A673 (cell line): ENCODE results near the gene P2RX3. TPM values are rescaled to one million over a fixed set of nuclear protein-coding genes. Genes with fewer than 3 reads are reported as not detected.

Experiments used
- BruUV-seq: library from RNA; stranded (reverse); fragments of 400-500 nt; replicated peaks from 2 replicates; lab custom pipeline; 2021; lab: Mats Ljungman, UMichigan
- CTCF ChIA-PET: fragments of 300-600 bp; sonication (Branson Sonifier 250); formaldehyde crosslinking; loops from one replicate; lab custom pipeline; 2022; ENCODE audit warnings: antibody characterized with exemption; lab: Charles Lee
- POLR2A ChIA-PET: fragments of 300-600 bp; sonication (Branson Sonifier 250); formaldehyde crosslinking; loops from one replicate; lab custom pipeline; 2022; ENCODE audit warnings: antibody characterized with exemption; ENCODE audit not compliant: low non-redundant PET; lab: Charles Lee
- DNase-seq: peaks from one replicate; pipeline ENCODE4 v3.0.0-alpha.2; 2015; ENCODE audit warnings: low spot score
- H3K27ac ChIP-seq: fragments of 200-600 bp; sonication (generic); 2 replicates; pipeline ENCODE4 v1.5.1; 2016; ENCODE audit warnings: mixed run types, low read depth, mild to moderate bottlenecking, mixed read lengths, antibody characterized with exemption, low read length; ENCODE audit not compliant: poor library complexity, severe bottlenecking
- H3K27me3 ChIP-seq: fragments of 200-600 bp; sonication (generic); replicated peaks from 2 replicates; pipeline ENCODE4 v1.6.1; 2017; ENCODE audit warnings: mixed run types, low read depth, mild to moderate bottlenecking, mixed read lengths, antibody characterized with exemption, low read length; ENCODE audit not compliant: insufficient read depth, poor library complexity
- H3K36me3 ChIP-seq: fragments of 200-600 bp; sonication (generic); 2 replicates; pipeline ENCODE4 v1.6.1; 2016; ENCODE audit warnings: mixed run types, mild to moderate bottlenecking, mixed read lengths, antibody characterized with exemption, low read length; ENCODE audit not compliant: insufficient read depth, poor library complexity, severe bottlenecking
- H3K4me1 ChIP-seq: fragments of 200-600 bp; sonication (generic); 2 replicates; pipeline ENCODE4 v1.6.1; 2017; ENCODE audit warnings: mixed run types, mild to moderate bottlenecking, mixed read lengths, antibody characterized with exemption, low read length; ENCODE audit not compliant: insufficient read depth, poor library complexity, severe bottlenecking
- H3K4me3 ChIP-seq: fragments of 200-600 bp; sonication (generic); 2 replicates; pipeline ENCODE4 v1.5.1; 2016; ENCODE audit warnings: low read depth, mixed run types, mild to moderate bottlenecking, mixed read lengths, low read length; ENCODE audit not compliant: poor library complexity, severe bottlenecking
- H3K9me3 ChIP-seq: fragments of 200-600 bp; sonication (generic); 2 replicates; pipeline ENCODE4 v1.6.1; 2016; ENCODE audit warnings: mixed run types, low read depth, mild to moderate bottlenecking, mixed read lengths, antibody characterized with exemption, low read length; ENCODE audit not compliant: poor library complexity, severe bottlenecking
- EZH2 ChIP-seq: fragments of 200-600 bp; sonication (generic); IDR thresholded peaks from 2 replicates; pipeline ENCODE4 v1.6.1; 2017; ENCODE audit warnings: borderline replicate concordance, low read depth, mild to moderate bottlenecking, mixed read lengths, antibody characterized with exemption, low read length; ENCODE audit not compliant: poor library complexity, severe bottlenecking
- intact Hi-C: fragments of 100-400 bp; cut with micrococcal nuclease; formaldehyde crosslinking; loops from one replicate; pipeline ENCODE4 v1.10.0; 2022; ENCODE audit not compliant: unreplicated experiment
- total RNA-seq: library from RNA; stranded (reverse); gene quantifications from 2 replicates; pipeline ENCODE4 v1.2.3, GENCODE V29; 2021
- TF ChIP-seq, protein P1 (sequence below): fragments of 300-800, 200-600 bp; sonication (generic); conservative IDR thresholded peaks from 2 replicates; pipeline ENCODE4 v1.5.1; 2017; ENCODE audit warnings: low read depth, mild to moderate bottlenecking, antibody characterized with exemption, low read length, moderate library complexity, mixed read lengths

The P2RX3 gene
- total RNA-seq, 1 experiment from 2014 or later = not detected

GRCh38 chr11:57324886-57325734 lies 13.0 kb upstream of the P2RX3 start, which contains the start of gene TNKS1BP1:
TNKS1BP1 (minus strand) TSS chr11:57324952; CDS start chr11:57321885, 3,067 bp downstream.
- BruUV-seq = TSS peak; percentile 87
- ChIA-PET POLR2A (interaction anchor here (0.6 to 0.7 kb wide), 3 partner anchors 21 to 1082 kb away, joined by 3 to 4 read pairs (median 3); no protein-coding TSS in a partner anchor), CTCF (interaction anchor here (0.6 kb wide), 2 partner anchors 11 to 1198 kb away, joined by 4 read pairs; partner anchors contain the start of gene SSRP1)
- H3K9me3 ChIP-seq = no peaks in the 10 kb centered on the region
- peak; percentile 99 for DNase-seq
- peaks cover 43% of the 10 kb centered on the region for H3K4me1 ChIP-seq
- H3K36me3 ChIP-seq = peaks cover 58% of the 10 kb centered on the region
- no peaks in the 10 kb centered on the region for H3K27me3 ChIP-seq
- peak within 1 kb of the TSS; percentile 74 for H3K4me3 ChIP-seq
- intact Hi-C loops = loop anchor here (1.0 to 10.0 kb wide), 2 partner anchors 10 to 1250 kb away; partner anchors contain the start of genes LPXN, SSRP1 and ZFP91
- TF ChIP-seq, protein P1, sequence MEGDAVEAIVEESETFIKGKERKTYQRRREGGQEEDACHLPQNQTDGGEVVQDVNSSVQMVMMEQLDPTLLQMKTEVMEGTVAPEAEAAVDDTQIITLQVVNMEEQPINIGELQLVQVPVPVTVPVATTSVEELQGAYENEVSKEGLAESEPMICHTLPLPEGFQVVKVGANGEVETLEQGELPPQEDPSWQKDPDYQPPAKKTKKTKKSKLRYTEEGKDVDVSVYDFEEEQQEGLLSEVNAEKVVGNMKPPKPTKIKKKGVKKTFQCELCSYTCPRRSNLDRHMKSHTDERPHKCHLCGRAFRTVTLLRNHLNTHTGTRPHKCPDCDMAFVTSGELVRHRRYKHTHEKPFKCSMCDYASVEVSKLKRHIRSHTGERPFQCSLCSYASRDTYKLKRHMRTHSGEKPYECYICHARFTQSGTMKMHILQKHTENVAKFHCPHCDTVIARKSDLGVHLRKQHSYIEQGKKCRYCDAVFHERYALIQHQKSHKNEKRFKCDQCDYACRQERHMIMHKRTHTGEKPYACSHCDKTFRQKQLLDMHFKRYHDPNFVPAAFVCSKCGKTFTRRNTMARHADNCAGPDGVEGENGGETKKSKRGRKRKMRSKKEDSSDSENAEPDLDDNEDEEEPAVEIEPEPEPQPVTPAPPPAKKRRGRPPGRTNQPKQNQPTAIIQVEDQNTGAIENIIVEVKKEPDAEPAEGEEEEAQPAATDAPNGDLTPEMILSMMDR = no peak
- TF ChIP-seq EZH2 = no peak
- peak within 1 kb of the TSS; percentile 85 for H3K27ac ChIP-seq

- CTCF ChIA-PET = interaction anchor here (0.6 kb wide), 1 partner anchor 10 kb away, joined by 4 read pairs; the partner anchor contains the start of gene SSRP1
- Histone ChIP-seq H3K4me1 (peaks cover 43% of the 10 kb centered on the region), H3K27ac (peak overlapping the region; percentile 85), H3K36me3 (peaks cover 58% of the 10 kb centered on the region), H3K27me3 (no peaks in the 10 kb centered on the region), H3K9me3 (no peaks in the 10 kb centered on the region), H3K4me3 (peak overlapping the region; percentile 74)
- POLR2A ChIA-PET = interaction anchor here (0.6 to 0.7 kb wide), 3 partner anchors 20 to 1083 kb away, joined by 3 to 4 read pairs (median 3); no protein-coding TSS in a partner anchor
- no peak for DNase-seq
- intact Hi-C loops = loop anchor here (1.0 to 10.0 kb wide), 2 partner anchors 10 to 1249 kb away; partner anchors contain the start of genes LPXN, SSRP1 and ZFP91
- BruUV-seq = no TSS peak
- TF ChIP-seq, protein P1 = no peak
- TF ChIP-seq EZH2 = no peak
These were observed 12.5 kb upstream of the P2RX3 start for GRCh38 chr11:57325735-57326048.

GRCh38 chr11:57327721-57328120 lies 10.4 kb upstream of the P2RX3 start:
- intact Hi-C loops = loop anchor here (10.0 kb wide), 1 partner anchor 1247 kb away; the partner anchor contains the start of genes LPXN and ZFP91
- H3K27ac ChIP-seq = peak overlapping the region; percentile 7
- H3K27me3 ChIP-seq = no peaks in the 10 kb centered on the region
- H3K9me3 ChIP-seq = no peaks in the 10 kb centered on the region
- peaks cover 25% of the 10 kb centered on the region for H3K4me1 ChIP-seq
- BruUV-seq = no TSS peak
- no peak for DNase-seq
- CTCF ChIA-PET = no interaction called here
- POLR2A ChIA-PET = no interaction called here
- H3K36me3 ChIP-seq = peaks cover 71% of the 10 kb centered on the region
- no peak for TF ChIP-seq EZH2
- TF ChIP-seq, protein P1 = no peak
- no peak overlapping the region for H3K4me3 ChIP-seq
